Smooth muscle cell (in vitro differentiated cells): ENCODE results near the gene CNGA4. TPM values are rescaled to one million over a fixed set of nuclear protein-coding genes. Genes with fewer than 3 reads are reported as not detected.
"Not testable (repeated sequence)": the region's sequence is repeated elsewhere in the genome, so short reads cannot be mapped to it uniquely, and the experiment has no call there.

Source experiments
- DNase-seq: peaks from one replicate; lab custom pipeline; 2025; ENCODE audit not compliant: unreplicated experiment; lab: John Stamatoyannopoulos, UW
- H2AFZ ChIP-seq: fragments of 200-600 bp; sonication (generic); 2 replicates; pipeline ENCODE4 v1.6.0; 2016; ENCODE audit warnings: antibody characterized with exemption, low read depth, mild to moderate bottlenecking
- H3F3A ChIP-seq: fragments of 200-600 bp; sonication (generic); 2 replicates; pipeline ENCODE4 v1.6.0; 2017; ENCODE audit warnings: antibody characterized with exemption, low read depth
- H3K27ac ChIP-seq: fragments of 200-600 bp; sonication (generic); 2 replicates; pipeline ENCODE4 v1.5.1; 2016; ENCODE audit warnings: low read depth, mild to moderate bottlenecking
- H3K27me3 ChIP-seq: fragments of 200-600 bp; sonication (generic); 2 replicates; pipeline ENCODE4 v1.6.1; 2016; ENCODE audit warnings: low read depth, mild to moderate bottlenecking
- H3K36me3 ChIP-seq: fragments of 200-600 bp; sonication (generic); 2 replicates; pipeline ENCODE4 v1.5.1; 2016; ENCODE audit warnings: low read depth
- H3K4me1 ChIP-seq: fragments of 200-600 bp; sonication (generic); 2 replicates; pipeline ENCODE4 v1.5.1; 2016; ENCODE audit warnings: low read depth
- H3K4me2 ChIP-seq: fragments of 200-600 bp; sonication (generic); 2 replicates; pipeline ENCODE4 v1.6.0; 2016; ENCODE audit warnings: mild to moderate bottlenecking
- H3K4me3 ChIP-seq: fragments of 200-600 bp; sonication (generic); 2 replicates; pipeline ENCODE4 v1.5.1; 2016; ENCODE audit warnings: mild to moderate bottlenecking
- H3K79me2 ChIP-seq: fragments of 200-600 bp; sonication (generic); 2 replicates; pipeline ENCODE4 v1.6.0; 2016; ENCODE audit warnings: low read depth, mild to moderate bottlenecking
- H3K9ac ChIP-seq: fragments of 200-600 bp; sonication (generic); 2 replicates; pipeline ENCODE4 v1.6.0; 2016; ENCODE audit warnings: low read depth
- H3K9me3 ChIP-seq: fragments of 200-600 bp; sonication (generic); replicated peaks from 2 replicates; pipeline ENCODE4 v1.5.1; 2016; ENCODE audit warnings: low read depth
- H4K20me1 ChIP-seq: fragments of 200-600 bp; sonication (generic); 2 replicates; pipeline ENCODE4 v1.6.0; 2016; ENCODE audit warnings: low read depth
- WGBS: methylation state at CpG from one replicate; pipeline ENCODE4 v1.1.7; 2016; ENCODE audit warnings: low lambda C conversion rate; 5-methylcytosine and 5-hydroxymethylcytosine counted together
- polyA plus RNA-seq: library from polyadenylated mRNA; unstranded; fragments of >200 nt; fragmentation: Nextera tagmentation; extraction: Ambion mirVana; gene quantifications from 2 replicates; pipeline ENCODE4 v1.2.1, GENCODE V29; 2016
- total RNA-seq: library from RNA; depleted of rRNA; stranded (reverse); fragments of >200 nt; gene quantifications from 2 replicates; pipeline ENCODE4 v1.2.3, GENCODE V29; 2014
- TF ChIP-seq, protein P1 (sequence below): fragments of 200-600 bp; sonication (generic); IDR thresholded peaks from 2 replicates; pipeline ENCODE4 v1.5.1; 2017; ENCODE audit warnings: borderline replicate concordance, mild to moderate bottlenecking, antibody characterized with exemption; ENCODE audit not compliant: insufficient read depth, poor library complexity, severe bottlenecking

The CNGA4 gene
- total and polyA plus RNA-seq, 2 experiments from 2014 or later, result 0.58 TPM; not detected in 1

DNA sequence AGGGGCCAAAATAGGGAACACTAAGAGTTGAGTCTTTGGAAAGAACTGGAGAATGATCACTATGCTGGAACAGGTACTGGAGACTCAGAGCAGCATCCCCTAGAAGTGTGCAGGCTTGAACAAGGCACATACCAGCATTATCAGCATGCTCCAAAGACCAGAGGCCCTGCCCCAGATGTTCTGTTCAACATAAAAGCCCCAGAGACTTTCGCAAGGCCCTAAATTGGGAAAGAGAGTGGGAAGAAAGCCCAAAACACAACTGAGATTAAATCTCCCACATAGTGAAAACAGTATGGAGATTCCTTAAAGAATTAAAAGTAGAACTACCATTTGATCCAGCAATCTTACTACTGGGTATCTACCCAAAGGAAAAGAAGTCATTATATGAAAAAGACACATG lies 9.4 kb downstream of the CNGA4 start:
- no peak overlapping the region for H3K27ac ChIP-seq
- peaks cover 10% of the 10 kb centered on the region for H3F3A ChIP-seq
- H3K4me1 ChIP-seq, result peaks cover 9% of the 10 kb centered on the region
- no peaks in the 10 kb centered on the region for H3K9me3 ChIP-seq
- 27% methylated on average over 1 of the region's 1 CpG for WGBS
- H3K36me3 ChIP-seq, result no peaks in the 10 kb centered on the region
- H4K20me1 ChIP-seq, result no peaks in the 10 kb centered on the region
- no peaks in the 10 kb centered on the region for H3K79me2 ChIP-seq
- H3K4me3 ChIP-seq, result no peak overlapping the region
- no peak for DNase-seq
- no peak overlapping the region for H3K4me2 ChIP-seq
- no peak overlapping the region for H2AFZ ChIP-seq
- H3K9ac ChIP-seq, result no peak overlapping the region
- no peaks in the 10 kb centered on the region for H3K27me3 ChIP-seq
- TF ChIP-seq, protein P1, sequence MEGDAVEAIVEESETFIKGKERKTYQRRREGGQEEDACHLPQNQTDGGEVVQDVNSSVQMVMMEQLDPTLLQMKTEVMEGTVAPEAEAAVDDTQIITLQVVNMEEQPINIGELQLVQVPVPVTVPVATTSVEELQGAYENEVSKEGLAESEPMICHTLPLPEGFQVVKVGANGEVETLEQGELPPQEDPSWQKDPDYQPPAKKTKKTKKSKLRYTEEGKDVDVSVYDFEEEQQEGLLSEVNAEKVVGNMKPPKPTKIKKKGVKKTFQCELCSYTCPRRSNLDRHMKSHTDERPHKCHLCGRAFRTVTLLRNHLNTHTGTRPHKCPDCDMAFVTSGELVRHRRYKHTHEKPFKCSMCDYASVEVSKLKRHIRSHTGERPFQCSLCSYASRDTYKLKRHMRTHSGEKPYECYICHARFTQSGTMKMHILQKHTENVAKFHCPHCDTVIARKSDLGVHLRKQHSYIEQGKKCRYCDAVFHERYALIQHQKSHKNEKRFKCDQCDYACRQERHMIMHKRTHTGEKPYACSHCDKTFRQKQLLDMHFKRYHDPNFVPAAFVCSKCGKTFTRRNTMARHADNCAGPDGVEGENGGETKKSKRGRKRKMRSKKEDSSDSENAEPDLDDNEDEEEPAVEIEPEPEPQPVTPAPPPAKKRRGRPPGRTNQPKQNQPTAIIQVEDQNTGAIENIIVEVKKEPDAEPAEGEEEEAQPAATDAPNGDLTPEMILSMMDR, result no peak

DNA sequence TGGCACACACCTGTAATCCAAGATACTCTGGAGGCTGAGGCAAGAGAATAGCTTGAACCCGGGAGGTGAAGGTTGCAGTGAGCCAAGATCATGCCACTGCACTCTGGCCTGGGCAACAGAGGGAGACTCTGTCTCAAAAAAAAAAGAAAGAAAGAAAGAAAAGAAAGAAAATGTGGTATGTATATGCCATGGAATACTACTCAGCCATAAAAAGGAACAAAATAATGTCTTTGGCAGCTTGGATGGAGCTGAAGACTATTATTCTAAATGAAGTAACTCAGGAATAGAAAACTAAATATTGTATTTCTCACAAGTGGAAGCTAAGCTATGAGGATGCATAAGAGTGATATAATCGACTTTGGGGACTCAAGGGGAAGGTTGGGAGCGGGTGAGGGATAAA lies 10.0 kb downstream of the CNGA4 start:
- H3K4me1 ChIP-seq, H3K9me3 ChIP-seq, H3K9ac ChIP-seq, H3K79me2 ChIP-seq, DNase-seq, H3K4me3 ChIP-seq, H3K4me2 ChIP-seq, H3K36me3 ChIP-seq, H3K27me3 ChIP-seq, H4K20me1 ChIP-seq, H2AFZ ChIP-seq: not testable (repeated sequence)
- WGBS, result 97% methylated on average over 3 of the region's 3 CpGs
- Histone ChIP-seq H3F3A (peaks cover 12% of the 10 kb centered on the region), H3K27ac (peak overlapping the region; percentile 74)

GRCh38 chr11:6249770-6250555 lies 11.1 kb downstream of the CNGA4 start:
- H3K36me3 ChIP-seq, result no peaks in the 10 kb centered on the region
- H3K27me3 ChIP-seq, result no peaks in the 10 kb centered on the region
- peaks cover 12% of the 10 kb centered on the region for H3F3A ChIP-seq
- no peaks in the 10 kb centered on the region for H3K79me2 ChIP-seq
- 19% methylated on average over 3 of the region's 3 CpGs for WGBS
- DNase-seq, result no peak
- TF ChIP-seq, protein P1, result no peak
- H3K27ac ChIP-seq, result peak overlapping the region; percentile 74
- peak overlapping the region; percentile 59 for H3K4me2 ChIP-seq
- no peak overlapping the region for H3K4me3 ChIP-seq
- H2AFZ ChIP-seq, result no peak overlapping the region
- no peaks in the 10 kb centered on the region for H4K20me1 ChIP-seq
- H3K4me1 ChIP-seq, result peaks cover 9% of the 10 kb centered on the region
- no peaks in the 10 kb centered on the region for H3K9me3 ChIP-seq
- H3K9ac ChIP-seq, result no peak overlapping the region

GRCh38 chr11:6251120-6251733 lies 12.3 kb downstream of the CNGA4 start:
- peaks cover 12% of the 10 kb centered on the region for H3F3A ChIP-seq
- peak overlapping the region; percentile 12 for H3K4me2 ChIP-seq
- H3K4me3 ChIP-seq, result no peak overlapping the region
- H2AFZ ChIP-seq, result peak overlapping the region; percentile 57
- no peaks in the 10 kb centered on the region for H3K36me3 ChIP-seq
- no peaks in the 10 kb centered on the region for H4K20me1 ChIP-seq
- TF ChIP-seq, protein P1, result peak; percentile 77
- DNase-seq, result no peak
- H3K9ac ChIP-seq, result peak overlapping the region; percentile 12
- 24% methylated on average over 6 of the region's 6 CpGs for WGBS
- peaks cover 9% of the 10 kb centered on the region for H3K4me1 ChIP-seq
- H3K27ac ChIP-seq, result peak overlapping the region; percentile 83
- no peaks in the 10 kb centered on the region for H3K9me3 ChIP-seq
- H3K27me3 ChIP-seq, result no peaks in the 10 kb centered on the region
- H3K79me2 ChIP-seq, result no peaks in the 10 kb centered on the region
